SU-DHL-6 (cell line): Measurements from ENCODE around the gene CASK.

ENCODE experiments used
- H2AFZ ChIP-seq: fragments of 200-600 bp; sonication (generic); 2 replicates; pipeline ENCODE4 v1.6.1; 2014; ENCODE audit warnings: low read depth, mild to moderate bottlenecking, moderate library complexity, mixed read lengths, antibody characterized with exemption, low read length; ENCODE audit not compliant: severe bottlenecking
- H3F3A ChIP-seq: fragments of 200-600 bp; shearing (Covaris generic); 2 replicates; pipeline ENCODE4 v1.6.0; 2016; ENCODE audit warnings: antibody characterized with exemption, mild to moderate bottlenecking; ENCODE audit not compliant: insufficient read depth
- H3K27ac ChIP-seq: fragments of 200-600 bp; sonication (generic); 2 replicates; pipeline ENCODE4 v1.5.1; 2016; ENCODE audit warnings: low read depth, mild to moderate bottlenecking, low read length, moderate library complexity, mixed read lengths
- H3K27me3 ChIP-seq: fragments of 200-600 bp; sonication (generic), shearing (Covaris generic); 2 replicates; pipeline ENCODE4 v1.6.0; 2014; ENCODE audit warnings: mild to moderate bottlenecking, low read length
- H3K36me3 ChIP-seq: fragments of 200-600 bp; sonication (generic); 2 replicates; pipeline ENCODE4 v1.6.1; 2014; ENCODE audit warnings: mild to moderate bottlenecking, low read length, mixed read lengths
- H3K4me2 ChIP-seq: fragments of 300-600, 200-600 bp; shearing (Covaris generic), sonication (generic); 2 replicates; pipeline ENCODE4 v1.6.0; 2014; ENCODE audit warnings: low read length, low read depth, mild to moderate bottlenecking; ENCODE audit not compliant: poor library complexity, severe bottlenecking
- H3K4me3 ChIP-seq: fragments of 200-600 bp; sonication (generic); 2 replicates; pipeline ENCODE4 v1.5.1; 2014; ENCODE audit warnings: antibody characterized with exemption, low read length, mild to moderate bottlenecking, mixed read lengths; ENCODE audit not compliant: insufficient read depth, poor library complexity, severe bottlenecking
- H3K79me2 ChIP-seq: fragments of 200-600 bp; sonication (generic); 2 replicates; pipeline ENCODE4 v1.6.1; 2014; ENCODE audit warnings: mild to moderate bottlenecking, low read length, moderate library complexity; ENCODE audit not compliant: insufficient read depth
- H3K9ac ChIP-seq: fragments of 200-600 bp; sonication (generic); 2 replicates; pipeline ENCODE4 v1.7.0; 2014; ENCODE audit warnings: mild to moderate bottlenecking, low read length
- H3K9me2 ChIP-seq: fragments of 200-600 bp; sonication (generic); replicated peaks from 2 replicates; pipeline ENCODE4 v1.6.1; 2014; ENCODE audit warnings: low read length; ENCODE audit not compliant: insufficient read depth
- H3K9me3 ChIP-seq: fragments of 200-600 bp; sonication (generic); 2 replicates; pipeline ENCODE4 v1.6.1; 2014; ENCODE audit warnings: low read length, mixed read lengths; ENCODE audit not compliant: insufficient read depth
- H4K20me1 ChIP-seq: fragments of 200-600 bp; sonication (generic); 2 replicates; pipeline ENCODE4 v1.6.1; 2014; ENCODE audit warnings: low read depth, mild to moderate bottlenecking, antibody characterized with exemption, low read length, moderate library complexity, mixed read lengths
- EZH2phosphoT487 ChIP-seq: fragments of 200-600 bp; sonication (generic), shearing (Covaris generic); conservative IDR thresholded peaks from 2 replicates; pipeline ENCODE4 v1.6.1; 2018; ENCODE audit warnings: mild to moderate bottlenecking, antibody characterized with exemption, low read length, moderate library complexity, mixed read lengths
- TF ChIP-seq, protein P1 (sequence below): fragments of 200-600 bp; sonication (generic); IDR thresholded peaks from one replicate; pipeline ENCODE4 v1.5.1; 2017; ENCODE audit warnings: antibody characterized with exemption, mild to moderate bottlenecking, low read length, moderate library complexity; ENCODE audit not compliant: insufficient read depth, poor library complexity, severe bottlenecking

CASK gene

DNA sequence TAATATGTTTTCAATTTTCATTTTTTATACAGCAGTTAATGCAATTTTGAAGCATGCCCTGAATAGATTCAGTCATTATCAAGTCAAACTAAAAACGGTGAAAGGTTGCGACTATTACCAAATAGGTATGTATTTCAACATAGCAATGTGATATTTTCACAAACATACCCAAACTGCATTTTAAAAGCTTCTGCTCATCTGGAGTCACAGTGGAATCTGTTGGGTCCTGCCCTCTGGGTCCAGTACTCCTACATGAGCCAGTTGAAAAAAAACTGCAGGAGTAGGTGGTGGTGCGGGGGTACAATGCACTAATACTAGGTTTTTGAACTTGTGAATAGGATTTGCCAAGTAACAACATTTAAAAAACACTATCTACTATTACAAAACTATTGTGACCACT, 233.6 kb downstream of the CASK start:
- Histone ChIP-seq H3K36me3 (no peaks in the 10 kb centered on the region), H3K27me3 (no peaks in the 10 kb centered on the region), H3K4me3 (no peak overlapping the region), H3K27ac (no peak overlapping the region), H3K79me2 (no peaks in the 10 kb centered on the region), H2AFZ (no peak overlapping the region), H3F3A (0 out of 2 replicates have a peak, but pooled peaks cover 5% of the 10 kb centered on the region), H3K9me3 (no peaks in the 10 kb centered on the region), H3K9ac (no peak overlapping the region), H4K20me1 (no peaks in the 10 kb centered on the region), H3K4me2 (peak overlapping the region; percentile 46), H3K9me2 (no peaks in the 10 kb centered on the region)
- TF ChIP-seq, protein P1, sequence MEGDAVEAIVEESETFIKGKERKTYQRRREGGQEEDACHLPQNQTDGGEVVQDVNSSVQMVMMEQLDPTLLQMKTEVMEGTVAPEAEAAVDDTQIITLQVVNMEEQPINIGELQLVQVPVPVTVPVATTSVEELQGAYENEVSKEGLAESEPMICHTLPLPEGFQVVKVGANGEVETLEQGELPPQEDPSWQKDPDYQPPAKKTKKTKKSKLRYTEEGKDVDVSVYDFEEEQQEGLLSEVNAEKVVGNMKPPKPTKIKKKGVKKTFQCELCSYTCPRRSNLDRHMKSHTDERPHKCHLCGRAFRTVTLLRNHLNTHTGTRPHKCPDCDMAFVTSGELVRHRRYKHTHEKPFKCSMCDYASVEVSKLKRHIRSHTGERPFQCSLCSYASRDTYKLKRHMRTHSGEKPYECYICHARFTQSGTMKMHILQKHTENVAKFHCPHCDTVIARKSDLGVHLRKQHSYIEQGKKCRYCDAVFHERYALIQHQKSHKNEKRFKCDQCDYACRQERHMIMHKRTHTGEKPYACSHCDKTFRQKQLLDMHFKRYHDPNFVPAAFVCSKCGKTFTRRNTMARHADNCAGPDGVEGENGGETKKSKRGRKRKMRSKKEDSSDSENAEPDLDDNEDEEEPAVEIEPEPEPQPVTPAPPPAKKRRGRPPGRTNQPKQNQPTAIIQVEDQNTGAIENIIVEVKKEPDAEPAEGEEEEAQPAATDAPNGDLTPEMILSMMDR, result no peak
- TF ChIP-seq EZH2phosphoT487, result no peak

DNA sequence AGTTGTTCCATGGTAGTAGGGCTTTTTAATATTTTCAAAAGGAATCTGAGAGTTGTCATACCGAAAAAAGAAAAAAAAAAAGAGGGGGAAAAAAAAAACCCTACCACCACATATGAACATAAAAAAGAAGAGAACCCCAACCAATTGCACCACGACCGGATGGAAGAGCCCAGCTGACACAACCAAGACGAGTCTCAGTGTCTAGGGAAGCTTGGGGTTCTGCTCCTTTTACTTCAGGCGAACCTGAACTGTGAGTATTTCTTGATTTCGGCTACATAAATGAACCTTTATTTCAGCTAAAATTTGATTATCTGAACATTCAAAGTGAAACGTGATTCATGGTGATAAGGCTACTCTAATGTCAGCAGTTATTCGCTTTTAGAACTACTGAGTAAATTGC, 234.5 kb downstream of the CASK start, which contains the start of gene GPR34:
GPR34 (plus strand) TSS at position 139 of the 400 bp plus-strand sequence. CDS start 6,661 bp downstream, outside the sequence.
- H3K36me3 ChIP-seq, result no peaks in the 10 kb centered on the region
- H3K9me2 ChIP-seq, result no peaks in the 10 kb centered on the region
- H3K79me2 ChIP-seq, result no peaks in the 10 kb centered on the region
- peak within 1 kb of the TSS; percentile 46 for H3K4me2 ChIP-seq
- H3K4me3 ChIP-seq, result no peak within 1 kb of the TSS
- no peak within 1 kb of the TSS for H3K9ac ChIP-seq
- no peaks in the 10 kb centered on the region for H3K27me3 ChIP-seq
- H2AFZ ChIP-seq, result no peak within 1 kb of the TSS
- no peaks in the 10 kb centered on the region for H3K9me3 ChIP-seq
- no peaks in the 10 kb centered on the region for H4K20me1 ChIP-seq
- H3F3A ChIP-seq, result 0 out of 2 replicates have a peak, but pooled peaks cover 5% of the 10 kb centered on the region
- TF ChIP-seq, protein P1, result no peak
- no peak for TF ChIP-seq EZH2phosphoT487
- H3K27ac ChIP-seq, result peak within 1 kb of the TSS; percentile 47

DNA sequence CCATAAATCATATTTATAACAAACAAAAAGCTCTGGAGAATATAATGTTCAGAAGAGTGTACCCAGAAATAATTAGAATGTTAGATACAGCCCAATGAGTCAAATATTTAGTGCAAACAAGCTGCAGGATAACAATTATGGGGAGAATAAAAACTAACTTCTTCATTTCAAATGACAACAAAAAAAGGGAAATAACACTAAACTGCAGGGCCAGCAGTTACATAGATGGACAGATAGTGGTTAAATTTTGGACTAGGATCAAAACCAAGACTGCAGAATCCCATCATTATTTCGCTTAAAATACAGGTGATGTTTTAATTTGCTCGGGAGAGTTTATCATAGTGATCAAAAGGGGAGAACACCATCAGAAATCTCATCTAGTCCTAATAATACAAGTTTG, 235.2 kb downstream of the CASK start:
- H3F3A ChIP-seq, result 0 out of 2 replicates have a peak, but pooled peaks cover 5% of the 10 kb centered on the region
- H3K27me3 ChIP-seq, result no peaks in the 10 kb centered on the region
- H2AFZ ChIP-seq, result no peak overlapping the region
- H3K36me3 ChIP-seq, result no peaks in the 10 kb centered on the region
- peak overlapping the region; percentile 47 for H3K27ac ChIP-seq
- no peaks in the 10 kb centered on the region for H3K9me3 ChIP-seq
- H3K4me3 ChIP-seq, result no peak overlapping the region
- H3K9ac ChIP-seq, result no peak overlapping the region
- H3K9me2 ChIP-seq, result no peaks in the 10 kb centered on the region
- TF ChIP-seq, protein P1, result no peak
- TF ChIP-seq EZH2phosphoT487, result no peak
- H3K79me2 ChIP-seq, result no peaks in the 10 kb centered on the region
- no peaks in the 10 kb centered on the region for H4K20me1 ChIP-seq
- peak overlapping the region; percentile 46 for H3K4me2 ChIP-seq
